ENCODE measurements around the gene RNPC3.

- TF ChIP-seq, protein P1, sequence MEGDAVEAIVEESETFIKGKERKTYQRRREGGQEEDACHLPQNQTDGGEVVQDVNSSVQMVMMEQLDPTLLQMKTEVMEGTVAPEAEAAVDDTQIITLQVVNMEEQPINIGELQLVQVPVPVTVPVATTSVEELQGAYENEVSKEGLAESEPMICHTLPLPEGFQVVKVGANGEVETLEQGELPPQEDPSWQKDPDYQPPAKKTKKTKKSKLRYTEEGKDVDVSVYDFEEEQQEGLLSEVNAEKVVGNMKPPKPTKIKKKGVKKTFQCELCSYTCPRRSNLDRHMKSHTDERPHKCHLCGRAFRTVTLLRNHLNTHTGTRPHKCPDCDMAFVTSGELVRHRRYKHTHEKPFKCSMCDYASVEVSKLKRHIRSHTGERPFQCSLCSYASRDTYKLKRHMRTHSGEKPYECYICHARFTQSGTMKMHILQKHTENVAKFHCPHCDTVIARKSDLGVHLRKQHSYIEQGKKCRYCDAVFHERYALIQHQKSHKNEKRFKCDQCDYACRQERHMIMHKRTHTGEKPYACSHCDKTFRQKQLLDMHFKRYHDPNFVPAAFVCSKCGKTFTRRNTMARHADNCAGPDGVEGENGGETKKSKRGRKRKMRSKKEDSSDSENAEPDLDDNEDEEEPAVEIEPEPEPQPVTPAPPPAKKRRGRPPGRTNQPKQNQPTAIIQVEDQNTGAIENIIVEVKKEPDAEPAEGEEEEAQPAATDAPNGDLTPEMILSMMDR (tag by site-specific recombination; IDR thresholded peaks at IDR 0.05): no peak
- TF ChIP-seq ZNF433 (tag by site-specific recombination; IDR thresholded peaks at IDR 0.05; ENCODE audit: low read depth) (no peak), PBX3 (CRISPR knock-in tag; IDR thresholded peaks at IDR 0.05) (no peak), KLF16 (tag by site-specific recombination; IDR thresholded peaks at IDR 0.05) (no peak), ZNF362 (tag by site-specific recombination; IDR thresholded peaks at IDR 0.05) (no peak), BCL11A (tag by site-specific recombination; IDR thresholded peaks at IDR 0.05; ENCODE audit: low read depth) (no peak), WT1 (tag by site-specific recombination; IDR thresholded peaks at IDR 0.05) (no peak), RBAK (tag by site-specific recombination; IDR thresholded peaks at IDR 0.05) (no peak), ZNF48 (tag by site-specific recombination; IDR thresholded peaks at IDR 0.05) (no peak), ZFP37 (tag by site-specific recombination; IDR thresholded peaks at IDR 0.05) (no peak), ZNF132 (tag by site-specific recombination; IDR thresholded peaks at IDR 0.05; ENCODE audit: borderline replicate concordance) (no peak)
- TF ChIP-seq, protein P2, sequence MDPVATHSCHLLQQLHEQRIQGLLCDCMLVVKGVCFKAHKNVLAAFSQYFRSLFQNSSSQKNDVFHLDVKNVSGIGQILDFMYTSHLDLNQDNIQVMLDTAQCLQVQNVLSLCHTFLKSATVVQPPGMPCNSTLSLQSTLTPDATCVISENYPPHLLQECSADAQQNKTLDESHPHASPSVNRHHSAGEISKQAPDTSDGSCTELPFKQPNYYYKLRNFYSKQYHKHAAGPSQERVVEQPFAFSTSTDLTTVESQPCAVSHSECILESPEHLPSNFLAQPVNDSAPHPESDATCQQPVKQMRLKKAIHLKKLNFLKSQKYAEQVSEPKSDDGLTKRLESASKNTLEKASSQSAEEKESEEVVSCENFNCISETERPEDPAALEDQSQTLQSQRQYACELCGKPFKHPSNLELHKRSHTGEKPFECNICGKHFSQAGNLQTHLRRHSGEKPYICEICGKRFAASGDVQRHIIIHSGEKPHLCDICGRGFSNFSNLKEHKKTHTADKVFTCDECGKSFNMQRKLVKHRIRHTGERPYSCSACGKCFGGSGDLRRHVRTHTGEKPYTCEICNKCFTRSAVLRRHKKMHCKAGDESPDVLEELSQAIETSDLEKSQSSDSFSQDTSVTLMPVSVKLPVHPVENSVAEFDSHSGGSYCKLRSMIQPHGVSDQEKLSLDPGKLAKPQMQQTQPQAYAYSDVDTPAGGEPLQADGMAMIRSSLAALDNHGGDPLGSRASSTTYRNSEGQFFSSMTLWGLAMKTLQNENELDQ (tag by site-specific recombination; IDR thresholded peaks at IDR 0.05; ENCODE audit: low read depth): no peak
- TF ChIP-seq, protein P3, sequence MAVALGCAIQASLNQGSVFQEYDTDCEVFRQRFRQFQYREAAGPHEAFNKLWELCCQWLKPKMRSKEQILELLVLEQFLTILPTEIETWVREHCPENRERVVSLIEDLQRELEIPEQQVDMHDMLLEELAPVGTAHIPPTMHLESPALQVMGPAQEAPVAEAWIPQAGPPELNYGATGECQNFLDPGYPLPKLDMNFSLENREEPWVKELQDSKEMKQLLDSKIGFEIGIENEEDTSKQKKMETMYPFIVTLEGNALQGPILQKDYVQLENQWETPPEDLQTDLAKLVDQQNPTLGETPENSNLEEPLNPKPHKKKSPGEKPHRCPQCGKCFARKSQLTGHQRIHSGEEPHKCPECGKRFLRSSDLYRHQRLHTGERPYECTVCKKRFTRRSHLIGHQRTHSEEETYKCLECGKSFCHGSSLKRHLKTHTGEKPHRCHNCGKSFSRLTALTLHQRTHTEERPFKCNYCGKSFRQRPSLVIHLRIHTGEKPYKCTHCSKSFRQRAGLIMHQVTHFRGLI (tag by site-specific recombination; IDR thresholded peaks at IDR 0.05): no peak
Observed at GRCh38 chr1:103538226-103538625, 12.7 kb downstream of the RNPC3 start.

Data from HEK293 (cell line).